HL-60/S4 treated with phorbol 12-myristate 13-acetate at 8.2 ng/mL for 4 days and 3 days (cell line): ENCODE results near the gene PTPRG.
"Not testable (repeated sequence)": the region's sequence is repeated elsewhere in the genome, so short reads cannot be mapped to it uniquely, and the experiment has no call there.

Experiments
- in situ Hi-C: fragments of 300-500 bp; cut with MboI; formaldehyde crosslinking; loops from 2 replicates; pipeline ENCODE4 v1.15.0; 2022; ENCODE audit warnings: low sequenced_read_pairs

The PTPRG gene

DNA sequence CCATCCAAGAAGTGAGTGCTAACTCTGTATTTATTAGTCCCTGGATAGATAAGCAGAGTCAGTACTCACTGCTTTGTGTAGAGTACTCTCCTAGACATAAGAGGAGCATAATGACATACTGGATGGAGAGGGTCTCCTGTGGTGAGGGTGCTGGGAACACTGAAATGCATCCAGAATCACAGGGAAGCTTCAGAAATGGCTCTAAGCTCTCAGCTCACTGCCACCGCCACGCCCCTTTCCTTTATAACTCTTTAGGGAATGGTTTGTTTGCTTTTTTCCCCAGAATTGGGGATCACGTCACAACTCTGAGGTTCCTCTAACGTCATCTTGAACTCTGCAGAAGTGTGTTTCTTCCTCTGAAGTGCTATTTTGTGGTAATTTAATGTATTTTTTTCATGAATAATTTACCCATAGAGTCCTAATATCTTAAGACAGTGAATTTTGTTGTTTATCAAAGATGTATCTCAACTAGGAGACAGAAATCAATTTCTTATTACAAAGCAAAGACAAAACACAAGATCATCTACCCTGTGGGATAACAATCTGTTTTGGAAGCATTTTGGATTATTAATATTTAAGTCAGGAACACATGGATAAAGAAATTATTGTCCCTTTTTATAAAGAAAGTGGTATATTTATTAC lies 154.6 kb downstream of the PTPRG start:
- in situ Hi-C loops: no loop called here

DNA sequence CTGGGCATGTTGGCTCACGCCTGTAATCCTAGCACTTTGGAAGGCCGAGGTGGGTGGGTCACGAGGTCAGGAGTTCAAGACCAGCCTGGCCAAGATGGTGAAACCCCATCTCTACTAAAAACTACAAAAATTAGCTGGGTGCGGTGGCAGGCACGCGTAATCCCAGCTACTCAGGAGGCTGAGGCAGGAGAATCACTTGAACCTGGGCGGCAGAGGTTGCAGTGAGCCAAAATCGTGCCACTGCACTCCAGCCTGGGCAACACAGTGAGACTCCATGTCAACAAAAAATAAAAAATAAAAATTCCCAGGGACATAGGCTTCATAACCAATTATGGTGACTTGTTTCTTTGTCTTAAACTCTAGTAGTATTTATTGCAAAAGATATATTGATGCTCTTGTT lies 155.3 kb downstream of the PTPRG start:
- in situ Hi-C loops: not testable (repeated sequence)

DNA sequence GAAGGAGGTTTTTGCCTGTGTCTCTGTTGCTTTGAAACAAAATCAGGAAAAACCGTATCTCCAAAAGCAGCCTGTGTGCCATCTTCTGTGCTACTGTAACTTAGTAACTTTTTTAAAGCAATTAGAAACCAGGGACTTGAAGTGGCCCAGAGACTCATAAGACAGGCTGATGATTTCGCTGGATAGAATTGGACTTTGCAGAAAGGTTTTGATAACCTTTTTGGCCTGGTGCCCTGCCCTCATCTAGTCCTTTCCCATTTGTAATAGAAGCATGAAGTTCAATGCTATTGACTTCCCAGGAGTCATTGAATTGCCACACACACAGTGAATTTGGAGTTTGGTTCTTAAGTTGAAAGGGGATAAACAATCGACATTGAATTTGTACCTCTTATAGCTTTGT lies 157.2 kb downstream of the PTPRG start:
- in situ Hi-C loops: no loop called here

DNA sequence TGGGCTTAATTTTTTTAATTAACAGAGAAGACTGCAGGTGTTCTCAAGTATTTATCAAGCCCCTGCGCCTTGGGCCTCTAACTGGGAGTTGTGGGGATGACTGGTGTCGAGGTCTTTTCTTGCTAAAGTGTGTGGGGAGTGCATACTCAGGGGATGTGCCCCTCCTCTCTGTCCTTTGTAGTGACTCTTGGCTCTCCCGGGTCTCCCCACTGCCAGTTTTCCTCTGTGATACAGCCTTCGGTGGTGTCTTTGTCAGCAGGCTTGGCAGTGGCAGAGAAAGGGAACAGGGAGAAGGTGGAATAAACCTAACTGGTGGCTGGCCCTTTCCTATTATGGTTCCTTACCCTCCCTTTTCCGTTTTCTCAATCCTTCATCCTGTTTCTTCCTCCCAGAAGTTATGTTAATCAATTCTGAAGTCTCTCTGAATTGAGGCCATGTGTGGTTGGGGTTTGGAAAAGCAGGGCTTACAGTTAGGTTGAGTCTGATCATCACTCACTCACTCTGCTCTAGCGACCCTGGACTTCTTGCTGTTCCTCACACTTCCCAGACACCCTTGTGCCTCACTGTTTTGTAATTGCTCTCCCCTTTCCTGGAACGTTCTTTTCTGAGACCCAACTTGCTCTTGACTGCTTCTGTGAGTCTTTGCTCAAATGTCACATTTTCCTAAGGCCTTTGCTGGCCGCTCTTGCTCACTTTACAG lies 158.1 kb downstream of the PTPRG start:
- in situ Hi-C loops: no loop called here

DNA sequence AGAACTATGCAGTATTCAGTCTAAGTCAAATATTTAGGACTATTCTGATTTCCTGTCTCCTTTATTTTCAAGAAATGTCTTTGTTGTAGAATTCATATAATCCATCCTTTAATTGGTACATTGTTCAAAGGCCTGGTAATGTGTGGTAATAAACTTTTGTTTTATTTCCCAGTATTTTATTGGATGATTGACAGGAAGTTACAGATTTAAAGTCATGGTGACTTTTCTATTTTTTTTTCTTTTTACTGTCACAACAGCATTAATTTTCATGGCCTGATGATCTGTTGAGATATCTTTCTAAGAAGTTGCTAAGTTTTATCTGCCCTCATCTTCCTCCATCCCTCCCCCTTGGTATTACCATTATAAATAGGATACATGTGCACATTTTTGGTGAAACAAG lies 161.7 kb downstream of the PTPRG start:
- in situ Hi-C loops: no loop called here

DNA sequence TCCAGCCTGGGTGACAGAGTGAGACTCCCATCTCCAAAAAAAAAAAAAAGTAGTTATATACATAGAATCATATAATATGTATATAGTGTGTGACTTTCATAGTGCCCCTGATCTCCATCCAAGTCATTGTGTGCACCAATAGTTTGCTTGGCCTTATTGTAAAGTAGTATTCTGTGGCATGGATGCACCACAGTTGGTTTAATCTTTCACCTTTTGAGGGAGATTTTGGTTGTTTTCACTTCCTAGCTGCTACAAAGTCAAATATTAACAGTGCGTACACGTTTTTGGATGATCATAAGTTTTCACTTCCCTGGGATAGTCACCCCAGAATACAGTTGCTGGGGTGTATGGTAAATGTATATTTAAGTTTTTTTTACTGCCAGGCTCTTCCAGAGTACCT lies 162.8 kb downstream of the PTPRG start:
- in situ Hi-C loops: no loop called here

DNA sequence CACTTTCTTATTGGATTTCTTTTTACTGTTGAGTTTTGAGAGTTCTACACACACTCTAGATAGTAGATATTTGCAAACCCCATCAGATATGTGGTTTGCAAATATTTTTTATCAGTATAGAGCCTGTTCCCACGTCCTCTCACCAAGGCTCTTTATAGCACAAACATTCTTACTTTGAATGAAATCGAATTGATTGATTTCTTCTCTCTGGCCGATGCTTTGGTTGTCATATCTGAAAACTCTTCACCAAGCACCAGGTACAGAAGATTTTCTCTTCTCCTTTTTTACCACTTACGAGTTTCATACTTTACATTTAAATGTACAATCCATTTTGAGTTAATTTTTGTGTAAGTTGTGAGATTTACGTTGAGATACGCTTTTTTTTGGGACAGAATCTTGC lies 163.4 kb downstream of the PTPRG start:
- in situ Hi-C loops: no loop called here

DNA sequence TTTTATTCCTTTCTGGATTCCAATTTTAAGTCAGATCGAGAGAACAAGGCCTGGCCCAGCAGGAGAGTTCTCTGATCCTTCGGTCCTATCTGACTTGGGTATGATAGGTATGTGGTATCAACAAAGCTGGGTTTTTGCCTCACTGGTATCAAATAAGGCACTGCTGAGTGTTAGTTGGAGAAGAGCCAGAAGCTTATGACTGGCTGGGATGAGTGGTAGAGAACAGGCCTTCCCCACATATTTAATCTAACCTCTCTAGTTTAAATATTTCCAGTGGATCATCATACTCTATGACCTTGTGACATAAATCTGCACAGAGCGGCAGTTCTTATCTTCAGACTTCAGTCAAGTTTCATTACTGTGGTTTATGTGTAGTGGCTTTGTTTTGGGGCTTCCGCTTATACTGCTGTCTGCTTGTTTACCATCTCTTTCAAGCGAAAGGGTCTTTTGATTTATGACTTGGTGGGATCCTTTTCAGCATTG lies 164.5 kb downstream of the PTPRG start:
- in situ Hi-C loops: no loop called here

DNA sequence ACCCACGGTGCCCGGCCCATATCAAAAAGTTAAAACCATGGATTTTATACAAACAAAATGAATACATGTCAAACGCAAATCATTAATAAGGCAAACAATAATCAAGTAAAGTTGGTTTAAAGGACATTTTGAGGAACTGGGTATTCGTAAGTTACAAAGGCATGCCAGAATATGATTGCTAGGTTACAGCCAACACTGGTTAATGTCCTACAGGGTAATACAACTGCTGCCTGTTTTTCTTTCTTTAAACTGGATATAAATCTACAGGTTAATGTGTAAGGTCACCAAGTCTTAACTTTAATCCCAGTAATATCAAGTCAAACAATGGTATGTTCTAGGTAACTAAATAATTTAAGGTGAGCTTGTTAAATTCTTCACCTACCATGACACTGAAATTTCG lies 166.1 kb downstream of the PTPRG start:
- in situ Hi-C loops: no loop called here

DNA sequence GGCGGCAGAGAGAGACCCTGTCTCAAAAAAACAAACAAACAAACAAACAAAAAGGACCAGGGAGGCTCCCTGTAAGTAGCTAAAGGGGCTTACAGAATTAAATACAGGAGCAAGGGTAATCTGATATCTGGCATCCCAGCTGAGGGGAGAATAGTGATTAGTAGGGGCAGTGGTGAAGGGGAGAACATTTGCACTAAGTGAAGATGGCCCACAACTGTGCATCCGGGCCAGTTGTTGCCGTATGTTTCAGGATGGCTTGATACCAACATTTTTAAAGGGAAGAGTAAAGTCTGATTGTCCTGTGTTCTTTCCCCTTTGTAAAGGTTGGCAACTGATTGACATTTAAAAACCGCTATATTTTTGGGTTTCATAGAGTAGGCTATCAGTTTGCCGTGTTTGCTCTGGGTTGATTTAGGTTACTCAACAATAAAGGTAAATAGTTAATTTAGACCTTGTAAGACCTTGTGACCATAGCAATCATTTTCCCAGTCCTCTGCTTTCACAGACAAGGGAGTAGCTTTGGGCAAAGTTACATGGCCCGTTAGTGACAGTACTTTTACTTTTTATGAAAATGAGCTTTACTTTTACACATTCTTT lies 167.8 kb downstream of the PTPRG start:
- in situ Hi-C loops: no loop called here

DNA sequence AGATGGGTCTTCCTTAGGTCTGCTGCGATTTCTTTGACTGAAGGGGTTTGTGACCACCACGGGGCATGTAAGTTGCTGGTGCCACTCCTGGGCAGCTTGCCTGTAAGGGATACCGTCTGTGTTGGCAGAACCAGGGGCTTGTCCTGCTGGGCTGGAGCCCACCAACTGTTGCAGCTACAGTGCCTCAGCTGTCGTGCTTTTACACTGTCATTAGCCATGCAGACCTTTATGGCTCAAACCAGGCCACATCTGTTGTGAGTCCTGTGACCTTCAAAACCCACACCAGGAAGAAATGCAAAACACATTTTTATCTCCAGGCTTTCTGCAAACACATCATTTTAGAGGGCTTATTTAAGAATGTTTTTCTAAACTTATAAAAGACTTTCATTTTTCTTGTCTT lies 168.7 kb downstream of the PTPRG start:
- in situ Hi-C loops: no loop called here

DNA sequence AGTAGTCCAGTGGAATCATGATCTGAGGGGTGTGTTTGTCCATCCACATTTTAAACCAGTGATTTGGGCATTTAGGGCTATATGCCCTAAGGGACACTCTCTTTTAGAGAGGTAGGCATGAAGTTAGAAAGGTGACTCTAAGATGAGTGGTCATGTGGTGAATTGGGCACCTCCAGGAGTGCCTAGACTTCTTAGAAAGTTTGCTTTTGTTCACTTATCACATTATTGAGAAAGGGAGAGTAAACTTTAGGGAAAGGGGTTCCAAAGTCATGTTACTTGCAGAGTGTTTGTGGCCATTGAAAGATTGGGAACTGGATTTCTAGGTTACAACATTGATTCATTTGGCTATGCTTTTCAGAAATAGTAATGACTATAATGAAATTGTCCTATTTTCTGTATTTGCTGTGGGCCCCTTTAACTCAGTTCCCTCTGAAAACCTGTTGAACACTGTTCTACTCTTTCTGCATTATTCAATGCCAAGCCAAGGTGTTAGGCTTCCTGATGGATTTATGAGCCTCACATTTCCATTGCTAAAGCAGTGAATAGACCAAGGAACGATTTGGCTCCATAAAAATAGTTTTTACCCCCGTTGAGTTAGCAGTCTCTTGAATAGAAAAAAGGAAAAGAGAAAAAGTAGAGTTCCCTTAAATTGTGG lies 169.3 kb downstream of the PTPRG start:
- in situ Hi-C loops: no loop called here

DNA sequence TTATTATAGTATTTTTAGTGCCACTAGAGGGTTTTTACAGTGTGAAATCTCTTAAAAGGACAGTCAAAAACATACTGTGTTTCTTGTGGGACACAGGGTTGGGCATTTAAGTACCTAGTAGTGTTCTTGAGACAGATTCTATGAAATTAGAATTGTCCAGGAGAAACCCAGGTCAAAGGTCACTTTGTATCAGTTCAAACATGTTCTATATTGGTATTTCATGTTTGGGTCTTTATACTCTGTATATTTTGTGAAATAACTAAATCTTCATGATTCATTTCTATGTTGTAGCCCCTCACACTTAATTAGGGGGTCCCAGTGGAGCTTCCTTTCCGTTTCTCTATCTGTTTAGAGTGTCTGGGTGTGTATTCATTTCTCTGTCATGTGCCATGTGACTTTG lies 171.6 kb downstream of the PTPRG start:
- in situ Hi-C loops: no loop called here

DNA sequence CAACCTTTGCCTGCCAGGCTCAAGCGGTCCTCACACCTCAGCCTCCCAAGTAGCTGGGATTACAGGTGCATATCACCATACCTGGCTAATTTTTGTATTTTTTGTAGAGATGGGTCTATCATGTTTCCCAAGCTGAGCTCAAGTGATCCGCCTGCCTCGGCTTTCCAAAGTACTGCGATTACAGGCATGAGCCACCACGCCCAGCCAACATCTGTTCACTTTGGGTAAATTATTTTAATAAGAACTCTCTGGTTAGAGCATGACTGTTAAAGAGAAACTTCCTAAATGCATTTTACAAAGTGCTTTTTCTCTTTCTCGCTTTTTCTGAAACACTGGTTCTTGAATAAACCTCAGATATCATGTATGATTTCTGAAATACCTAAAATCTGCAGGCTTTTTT lies 172.5 kb downstream of the PTPRG start:
- in situ Hi-C loops: no loop called here

DNA sequence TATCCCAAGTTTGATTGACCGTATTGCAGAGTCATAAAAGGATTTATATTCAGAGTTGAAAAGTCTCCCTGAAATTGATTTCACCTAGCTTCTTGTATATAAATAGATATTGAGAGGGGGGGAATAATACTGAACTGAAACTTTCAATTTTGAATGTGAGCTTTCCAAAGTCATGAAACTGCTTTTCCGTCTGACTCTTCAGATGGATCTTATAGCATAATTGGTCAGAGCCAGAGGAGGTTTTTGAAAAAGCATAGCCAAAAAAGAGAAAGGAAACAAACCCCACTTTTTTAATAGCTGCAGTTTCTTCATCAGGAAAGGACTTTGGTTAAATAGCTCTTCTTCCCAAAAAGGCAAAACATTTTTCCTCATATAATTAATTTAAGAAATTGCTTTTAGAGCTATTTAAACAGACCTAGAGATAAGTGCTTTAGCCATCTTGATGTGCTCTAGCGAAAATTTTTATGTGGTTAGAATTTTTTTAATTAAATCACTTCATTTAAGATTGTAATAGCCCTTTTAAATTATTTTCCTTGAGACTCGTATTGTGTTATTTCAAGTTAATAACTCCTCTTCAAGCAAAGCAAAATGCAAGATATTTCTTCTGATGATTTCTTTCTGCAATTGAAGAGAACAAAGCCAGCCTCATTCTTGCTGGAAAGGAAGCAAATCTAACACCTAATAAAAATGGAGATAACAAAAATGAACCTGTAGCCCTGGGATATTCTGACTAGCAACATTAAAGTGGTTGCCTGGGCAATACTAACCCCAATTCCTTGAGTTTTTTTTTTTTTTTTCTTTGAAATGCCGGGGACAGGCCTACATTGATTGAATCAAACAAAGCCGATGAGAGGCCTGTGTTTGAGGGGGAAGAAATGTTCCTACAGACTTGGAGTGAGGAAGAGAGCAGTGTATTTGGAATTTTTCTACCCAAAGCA lies 173.6 kb downstream of the PTPRG start:
- in situ Hi-C loops: no loop called here

DNA sequence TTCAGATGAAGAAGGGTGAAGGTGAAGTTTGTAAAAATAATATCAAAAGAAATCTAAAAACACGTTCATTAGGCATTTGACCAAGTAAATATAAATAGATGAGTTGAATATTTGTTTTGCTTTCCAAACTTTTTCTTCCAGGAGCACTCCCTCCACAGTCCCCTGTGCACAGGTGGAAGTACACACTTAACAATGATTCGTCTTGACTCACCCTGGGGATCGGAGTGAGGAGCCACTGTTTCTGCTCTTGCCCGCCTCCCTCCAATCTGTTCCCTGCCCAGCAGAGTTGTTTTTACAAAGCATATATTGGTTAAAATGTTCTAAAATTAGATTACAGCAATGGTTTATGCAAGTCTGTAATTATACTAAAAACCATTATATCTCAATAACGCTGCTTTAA lies 175.1 kb downstream of the PTPRG start:
- in situ Hi-C loops: no loop called here

DNA sequence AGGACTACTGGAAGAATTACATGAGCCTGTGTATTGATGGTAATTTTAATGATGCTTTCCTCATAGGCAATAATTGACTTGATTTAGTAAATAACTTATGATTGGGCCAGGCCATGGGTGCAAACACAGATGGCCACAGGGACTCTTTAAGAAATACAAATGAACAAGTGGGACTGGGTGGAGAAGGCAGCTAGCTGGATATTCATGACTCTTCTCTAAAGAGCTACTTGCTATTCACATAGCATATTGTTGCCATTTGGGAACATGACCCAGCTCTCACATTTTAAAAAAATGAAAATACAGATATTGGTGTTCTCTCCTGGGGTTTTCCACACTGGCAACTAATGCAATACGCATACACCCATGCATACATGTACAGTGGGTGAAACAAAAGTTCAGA lies 178.3 kb downstream of the PTPRG start:
- in situ Hi-C loops: no loop called here

DNA sequence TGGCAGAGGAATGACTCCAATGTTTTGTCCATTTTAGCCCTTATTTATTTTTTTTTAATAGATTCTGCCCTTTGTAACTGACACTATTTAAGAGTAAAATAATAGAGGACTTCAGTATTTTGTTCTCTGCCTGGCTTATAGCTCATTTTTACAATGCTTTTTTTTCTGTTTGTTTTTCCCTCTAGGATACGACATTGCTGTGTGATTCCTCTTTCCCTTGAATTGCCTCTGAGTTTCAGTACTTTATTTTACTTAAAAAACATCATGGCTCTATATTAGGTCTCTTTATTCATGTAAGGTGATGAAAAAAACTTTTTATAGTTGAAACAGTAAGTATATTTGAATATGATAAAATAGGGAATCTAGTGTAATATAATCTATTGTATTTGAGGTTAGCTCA lies 179.1 kb downstream of the PTPRG start:
- in situ Hi-C loops: no loop called here

DNA sequence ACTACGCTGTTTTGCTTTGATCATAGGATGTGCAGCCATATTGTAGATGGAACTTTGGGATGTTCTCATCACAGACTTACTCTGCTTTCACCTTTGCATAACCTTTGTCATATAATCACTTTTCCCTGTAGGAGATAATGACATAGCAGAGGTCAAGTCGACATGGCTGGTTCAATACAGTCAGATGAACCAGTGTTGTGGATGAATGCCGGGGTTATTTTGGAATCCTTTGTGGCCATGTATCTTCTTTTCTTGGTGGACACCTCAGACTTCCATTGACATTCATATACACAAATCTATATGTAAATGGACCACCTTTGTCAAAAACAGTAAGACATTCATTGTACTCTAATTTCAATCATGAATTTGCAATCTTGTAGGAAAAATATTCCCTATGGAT lies 180.2 kb downstream of the PTPRG start:
- in situ Hi-C loops: no loop called here

DNA sequence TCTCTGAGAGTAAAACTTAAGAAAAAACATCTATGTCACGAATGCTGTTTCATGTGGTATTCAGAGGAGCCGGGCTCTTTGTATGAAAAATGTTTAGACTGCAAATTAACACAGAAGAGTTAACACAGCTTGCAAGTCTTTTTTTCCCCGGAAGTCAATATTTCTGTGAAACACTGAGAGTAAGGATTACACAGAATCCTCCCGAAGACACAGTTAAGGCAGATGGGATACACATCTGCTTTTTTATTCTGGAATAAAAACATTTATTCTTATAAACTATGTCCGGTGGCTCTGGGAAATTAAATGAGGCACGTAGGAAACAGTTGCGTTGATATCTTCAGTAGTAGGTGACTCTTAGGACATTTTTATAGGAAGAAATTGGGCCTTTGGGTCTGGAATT lies 180.6 kb downstream of the PTPRG start:
- in situ Hi-C loops: no loop called here

DNA sequence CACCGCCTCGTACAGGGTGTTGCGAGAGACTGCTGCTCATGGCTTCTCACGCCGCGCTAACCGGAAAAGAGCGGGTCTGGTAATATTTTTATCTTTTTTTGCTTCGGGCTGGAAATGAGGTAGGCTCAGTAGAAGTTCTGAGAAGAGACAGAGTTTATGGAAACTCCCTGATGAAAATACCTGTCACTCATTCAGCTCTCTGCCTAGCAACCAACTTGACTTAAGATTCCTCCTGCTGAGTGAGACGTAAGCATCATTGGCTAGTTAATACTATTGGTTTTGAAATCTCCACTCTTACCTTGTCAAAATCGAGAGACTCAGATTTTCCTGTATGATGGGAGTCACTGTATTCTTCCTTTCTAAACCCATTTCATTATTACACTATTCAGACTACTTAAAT lies 181.7 kb downstream of the PTPRG start:
- in situ Hi-C loops: no loop called here
